ENCODE results near the gene PNLIPRP3. TPM values are rescaled to one million over a fixed set of nuclear protein-coding genes. Genes with fewer than 3 reads are reported as not detected.

The PNLIPRP3 gene
- total RNA-seq, 1 donor from 2014 or later: not detected

GRCh38 chr10:116430288-116430687 is 2.6 kb downstream of the PNLIPRP3 start:
- no peak overlapping the region for H3K27ac ChIP-seq
- no peaks in the 10 kb centered on the region for H3K27me3 ChIP-seq (ENCODE audit: low read depth)
- DNase-seq (no peak), ATAC-seq (no peak)
- TF ChIP-seq CTCF (IDR thresholded peaks at IDR 0.05): no peak
- no peak overlapping the region for H3K4me3 ChIP-seq
- no peaks in the 10 kb centered on the region for H3K9me3 ChIP-seq
- intact Hi-C loops (cut with DNase I): no loop called here
- H3K4me1 ChIP-seq: no peaks in the 10 kb centered on the region
- no peaks in the 10 kb centered on the region for H3K36me3 ChIP-seq

GRCh38 chr10:116431598-116431997 is 4.0 kb downstream of the PNLIPRP3 start:
- ATAC-seq (no peak), DNase-seq (no peak)
- H3K27me3 ChIP-seq (ENCODE audit: low read depth): no peaks in the 10 kb centered on the region
- intact Hi-C loops (cut with DNase I): no loop called here
- H3K27ac ChIP-seq: no peak overlapping the region
- no peak for TF ChIP-seq CTCF (IDR thresholded peaks at IDR 0.05)
- no peaks in the 10 kb centered on the region for H3K36me3 ChIP-seq
- no peaks in the 10 kb centered on the region for H3K9me3 ChIP-seq
- no peak overlapping the region for H3K4me3 ChIP-seq
- H3K4me1 ChIP-seq: no peaks in the 10 kb centered on the region

GRCh38 chr10:116437076-116437692 is 9.5 kb downstream of the PNLIPRP3 start:
- Histone ChIP-seq H3K4me3 (no peak overlapping the region), H3K27me3 (ENCODE audit: low read depth) (no peaks in the 10 kb centered on the region), H3K4me1 (no peaks in the 10 kb centered on the region), H3K9me3 (no peaks in the 10 kb centered on the region), H3K27ac (no peak overlapping the region), H3K36me3 (no peaks in the 10 kb centered on the region)
- DNase-seq: no peak
- TF ChIP-seq CTCF (IDR thresholded peaks at IDR 0.05): no peak
- ATAC-seq: no peak
- intact Hi-C loops (cut with DNase I): no loop called here

GRCh38 chr10:116440330-116441030 is 12.8 kb downstream of the PNLIPRP3 start:
- Histone ChIP-seq H3K4me3 (no peak overlapping the region), H3K36me3 (no peaks in the 10 kb centered on the region), H3K27me3 (ENCODE audit: low read depth) (no peaks in the 10 kb centered on the region), H3K4me1 (no peaks in the 10 kb centered on the region), H3K27ac (no peak overlapping the region), H3K9me3 (no peaks in the 10 kb centered on the region)
- intact Hi-C loops (cut with DNase I): no loop called here
- DNase-seq (no peak), ATAC-seq (no peak)
- no peak for TF ChIP-seq CTCF (IDR thresholded peaks at IDR 0.05)

- Histone ChIP-seq H3K4me1 (no peaks in the 10 kb centered on the region), H3K27me3 (ENCODE audit: low read depth) (no peaks in the 10 kb centered on the region), H3K36me3 (no peaks in the 10 kb centered on the region), H3K9me3 (no peaks in the 10 kb centered on the region), H3K4me3 (no peak overlapping the region), H3K27ac (no peak overlapping the region)
- TF ChIP-seq CTCF (IDR thresholded peaks at IDR 0.05): peak; percentile 73
- DNase-seq (no peak), ATAC-seq (no peak)
- intact Hi-C loops (cut with DNase I): no loop called here
Observed at GRCh38 chr10:116444527-116445142, 17.0 kb downstream of the PNLIPRP3 start.
